ENCODE results near the gene CLK3. TPM values are rescaled to one million over a fixed set of nuclear protein-coding genes. Genes with fewer than 3 reads are reported as not detected.

CLK3 gene
- total and polyA plus RNA-seq, 2 donors (not counting 3 experiments of a cell fraction or from before 2014, with no cell fraction given): 75.5 to 121 TPM

GRCh38 chr15:74568594-74568993, 47.0 kb upstream of the CLK3 start:
- Histone ChIP-seq H2AFZ (ENCODE audit: low read depth, low read length) (no peak overlapping the region), H3K9me3 (replicated peaks; ENCODE audit: control insufficient read depth, insufficient read depth, low read length) (no peaks in the 10 kb centered on the region), H3K4me1 (ENCODE audit: control insufficient read depth, extremely low read depth, insufficient read depth, low read length) (peaks cover 3% of the 10 kb centered on the region), H3K27ac (ENCODE audit: insufficient read depth, low read depth, low read length) (no peak overlapping the region), H3K4me2 (ENCODE audit: insufficient read depth, low read length) (no peak overlapping the region), H3K9ac (replicated peaks; ENCODE audit: extremely low read depth, insufficient read depth, low read length) (no peak overlapping the region), H4K20me1 (replicated peaks; ENCODE audit: control insufficient read depth, extremely low read depth, insufficient read depth, low read length) (no peaks in the 10 kb centered on the region), H3K4me3 (replicated peaks in 1 of 3; ENCODE audit: insufficient read depth in 1 of 3, low read depth in 1 of 3, low read length in 3 of 3) (no peak overlapping the region), H3K36me3 (ENCODE audit: control insufficient read depth in 2 of 2, extremely low read depth in 1 of 2, insufficient read depth in 2 of 2, low read length in 2 of 2) (peaks cover 0 to 8% of the 10 kb centered on the region in 2 experiments), H3K27me3 (ENCODE audit: control insufficient read depth in 2 of 2, insufficient read depth in 2 of 2, low read length in 2 of 2) (no peaks in the 10 kb centered on the region), H3K9me1 (replicated peaks; ENCODE audit: control insufficient read depth, extremely low read depth, insufficient read depth, low read length) (no peaks in the 10 kb centered on the region), H3K79me2 (ENCODE audit: control insufficient read depth, insufficient read depth, low read length) (no peaks in the 10 kb centered on the region)
- POLR2A ChIA-PET: no interaction called here
- intact Hi-C loops (cut with micrococcal nuclease) (no loop called here), dilution Hi-C loops (cut with MboI; ENCODE audit: extremely low pct_ligation_motif_present, low sequenced_read_pairs) (no loop called here)
- TF ChIP-seq POLR2AphosphoS5 (IDR thresholded peaks at IDR 0.05; ENCODE audit: insufficient read depth, low read depth, low read length) (no peak), JUN (IDR thresholded peaks at IDR 0.05; ENCODE audit: borderline replicate concordance, insufficient read depth, insufficient read length, low read depth) (no peak), EZH2 (IDR thresholded peaks at IDR 0.05; ENCODE audit: borderline replicate concordance, low read depth, low read length, severe bottlenecking) (no peak), MYC (IDR thresholded peaks at IDR 0.05; ENCODE audit: low read depth, low read length) (no peak), FOS (IDR thresholded peaks at IDR 0.05; ENCODE audit: borderline replicate concordance, insufficient read depth, low read length) (no peak), GATA2 (IDR thresholded peaks at IDR 0.05; ENCODE audit: insufficient read depth, insufficient read length, low read depth, low read length) (no peak), CTCF (IDR thresholded peaks at IDR 0.05; ENCODE audit: extremely low read depth in 1 of 2, insufficient read depth in 1 of 2, low read depth in 1 of 2, low read length in 2 of 2) (no peak), POLR2A (IDR thresholded peaks at IDR 0.05; ENCODE audit: low read depth, low read length) (no peak), MAX (IDR thresholded peaks at IDR 0.05; ENCODE audit: insufficient read depth, insufficient read length) (no peak)
- DNase-seq (ENCODE audit: low read depth, low spot score) (no peak), FAIRE-seq (no peak)
- CTCF ChIA-PET: interaction anchor here (1.2 to 1.7 kb wide), 2 partner anchors 16 to 22 kb away, joined by 3 to 8 read pairs; no protein-coding TSS in a partner anchor
- no TSS peak for BruUV-seq (replicated peaks)

Measured in endothelial cell of umbilical vein (primary cell).